ENCODE data around the gene ADTRP. TPM values are rescaled to one million over a fixed set of nuclear protein-coding genes. Genes with fewer than 3 reads are reported as not detected.

Gene ADTRP
- total RNA-seq, 1 experiment from 2014 or later = 0.50 TPM

DNA sequence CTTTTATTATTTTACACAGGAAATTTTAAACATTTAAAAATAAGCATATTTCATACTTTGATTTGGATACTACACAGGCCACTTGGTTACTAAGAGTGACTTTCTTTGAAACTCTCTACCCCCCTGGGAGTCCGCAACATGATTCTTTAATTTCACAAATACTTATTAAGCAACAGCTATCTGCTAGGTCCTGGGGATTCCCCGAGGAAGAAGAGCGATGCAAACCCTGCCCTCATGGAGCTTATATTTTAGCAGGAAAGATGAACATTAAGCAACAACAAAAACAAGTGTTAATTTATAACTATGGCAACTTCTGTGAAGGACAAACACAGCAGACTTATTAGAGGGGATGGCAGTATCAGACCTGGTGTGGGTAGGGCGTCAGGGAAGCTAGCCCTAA is 3.9 kb upstream of the ADTRP start:
- DNase-seq (ENCODE audit: low spot score) (no peak), ATAC-seq (no peak)
- POLR2A ChIA-PET = no interaction called here
- Mint-ChIP-seq H3K27me3 (ENCODE audit: low read depth) (no peaks in the 10 kb centered on the region), H3K9me3 (peaks cover 7% of the 10 kb centered on the region; the same call in 1 of the 2 replicates), H3K36me3 (no peaks in the 10 kb centered on the region), H3K27ac (no peak overlapping the region), H3K4me1 (peaks cover 22% of the 10 kb centered on the region), H3K4me3 (no peak overlapping the region)
- TF ChIP-seq ZNF263 (CRISPR knock-in tag; IDR thresholded peaks at IDR 0.05; ENCODE audit: low read depth) (no peak), JAZF1 (CRISPR knock-in tag; IDR thresholded peaks at IDR 0.05) (no peak), ZNF423 (CRISPR knock-in tag; IDR thresholded peaks at IDR 0.05) (no peak), ZNF416 (CRISPR knock-in tag; IDR thresholded peaks at IDR 0.05) (no peak), IRF2 (CRISPR knock-in tag; IDR thresholded peaks at IDR 0.05; ENCODE audit: borderline replicate concordance, low read depth) (no peak), TP53 (CRISPR knock-in tag; IDR thresholded peaks at IDR 0.05) (no peak), NR1H2 (CRISPR knock-in tag; IDR thresholded peaks at IDR 0.05) (no peak), SP1 (CRISPR knock-in tag; conservative IDR thresholded peaks at IDR 0.05) (no peak), ZNF121 (CRISPR knock-in tag; IDR thresholded peaks at IDR 0.05) (no peak), NR3C1 (CRISPR knock-in tag; conservative IDR thresholded peaks at IDR 0.05; ENCODE audit: low read depth) (no peak)
- TF ChIP-seq, protein P1, sequence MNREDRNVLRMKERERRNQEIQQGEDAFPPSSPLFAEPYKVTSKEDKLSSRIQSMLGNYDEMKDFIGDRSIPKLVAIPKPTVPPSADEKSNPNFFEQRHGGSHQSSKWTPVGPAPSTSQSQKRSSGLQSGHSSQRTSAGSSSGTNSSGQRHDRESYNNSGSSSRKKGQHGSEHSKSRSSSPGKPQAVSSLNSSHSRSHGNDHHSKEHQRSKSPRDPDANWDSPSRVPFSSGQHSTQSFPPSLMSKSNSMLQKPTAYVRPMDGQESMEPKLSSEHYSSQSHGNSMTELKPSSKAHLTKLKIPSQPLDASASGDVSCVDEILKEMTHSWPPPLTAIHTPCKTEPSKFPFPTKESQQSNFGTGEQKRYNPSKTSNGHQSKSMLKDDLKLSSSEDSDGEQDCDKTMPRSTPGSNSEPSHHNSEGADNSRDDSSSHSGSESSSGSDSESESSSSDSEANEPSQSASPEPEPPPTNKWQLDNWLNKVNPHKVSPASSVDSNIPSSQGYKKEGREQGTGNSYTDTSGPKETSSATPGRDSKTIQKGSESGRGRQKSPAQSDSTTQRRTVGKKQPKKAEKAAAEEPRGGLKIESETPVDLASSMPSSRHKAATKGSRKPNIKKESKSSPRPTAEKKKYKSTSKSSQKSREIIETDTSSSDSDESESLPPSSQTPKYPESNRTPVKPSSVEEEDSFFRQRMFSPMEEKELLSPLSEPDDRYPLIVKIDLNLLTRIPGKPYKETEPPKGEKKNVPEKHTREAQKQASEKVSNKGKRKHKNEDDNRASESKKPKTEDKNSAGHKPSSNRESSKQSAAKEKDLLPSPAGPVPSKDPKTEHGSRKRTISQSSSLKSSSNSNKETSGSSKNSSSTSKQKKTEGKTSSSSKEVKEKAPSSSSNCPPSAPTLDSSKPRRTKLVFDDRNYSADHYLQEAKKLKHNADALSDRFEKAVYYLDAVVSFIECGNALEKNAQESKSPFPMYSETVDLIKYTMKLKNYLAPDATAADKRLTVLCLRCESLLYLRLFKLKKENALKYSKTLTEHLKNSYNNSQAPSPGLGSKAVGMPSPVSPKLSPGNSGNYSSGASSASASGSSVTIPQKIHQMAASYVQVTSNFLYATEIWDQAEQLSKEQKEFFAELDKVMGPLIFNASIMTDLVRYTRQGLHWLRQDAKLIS (CRISPR knock-in tag; IDR thresholded peaks at IDR 0.05; ENCODE audit: borderline replicate concordance) = no peak
- TF ChIP-seq, protein P2, sequence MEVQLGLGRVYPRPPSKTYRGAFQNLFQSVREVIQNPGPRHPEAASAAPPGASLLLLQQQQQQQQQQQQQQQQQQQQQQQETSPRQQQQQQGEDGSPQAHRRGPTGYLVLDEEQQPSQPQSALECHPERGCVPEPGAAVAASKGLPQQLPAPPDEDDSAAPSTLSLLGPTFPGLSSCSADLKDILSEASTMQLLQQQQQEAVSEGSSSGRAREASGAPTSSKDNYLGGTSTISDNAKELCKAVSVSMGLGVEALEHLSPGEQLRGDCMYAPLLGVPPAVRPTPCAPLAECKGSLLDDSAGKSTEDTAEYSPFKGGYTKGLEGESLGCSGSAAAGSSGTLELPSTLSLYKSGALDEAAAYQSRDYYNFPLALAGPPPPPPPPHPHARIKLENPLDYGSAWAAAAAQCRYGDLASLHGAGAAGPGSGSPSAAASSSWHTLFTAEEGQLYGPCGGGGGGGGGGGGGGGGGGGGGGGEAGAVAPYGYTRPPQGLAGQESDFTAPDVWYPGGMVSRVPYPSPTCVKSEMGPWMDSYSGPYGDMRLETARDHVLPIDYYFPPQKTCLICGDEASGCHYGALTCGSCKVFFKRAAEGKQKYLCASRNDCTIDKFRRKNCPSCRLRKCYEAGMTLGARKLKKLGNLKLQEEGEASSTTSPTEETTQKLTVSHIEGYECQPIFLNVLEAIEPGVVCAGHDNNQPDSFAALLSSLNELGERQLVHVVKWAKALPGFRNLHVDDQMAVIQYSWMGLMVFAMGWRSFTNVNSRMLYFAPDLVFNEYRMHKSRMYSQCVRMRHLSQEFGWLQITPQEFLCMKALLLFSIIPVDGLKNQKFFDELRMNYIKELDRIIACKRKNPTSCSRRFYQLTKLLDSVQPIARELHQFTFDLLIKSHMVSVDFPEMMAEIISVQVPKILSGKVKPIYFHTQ (CRISPR knock-in tag; IDR thresholded peaks at IDR 0.05) = no peak
- TF ChIP-seq, protein P3, sequence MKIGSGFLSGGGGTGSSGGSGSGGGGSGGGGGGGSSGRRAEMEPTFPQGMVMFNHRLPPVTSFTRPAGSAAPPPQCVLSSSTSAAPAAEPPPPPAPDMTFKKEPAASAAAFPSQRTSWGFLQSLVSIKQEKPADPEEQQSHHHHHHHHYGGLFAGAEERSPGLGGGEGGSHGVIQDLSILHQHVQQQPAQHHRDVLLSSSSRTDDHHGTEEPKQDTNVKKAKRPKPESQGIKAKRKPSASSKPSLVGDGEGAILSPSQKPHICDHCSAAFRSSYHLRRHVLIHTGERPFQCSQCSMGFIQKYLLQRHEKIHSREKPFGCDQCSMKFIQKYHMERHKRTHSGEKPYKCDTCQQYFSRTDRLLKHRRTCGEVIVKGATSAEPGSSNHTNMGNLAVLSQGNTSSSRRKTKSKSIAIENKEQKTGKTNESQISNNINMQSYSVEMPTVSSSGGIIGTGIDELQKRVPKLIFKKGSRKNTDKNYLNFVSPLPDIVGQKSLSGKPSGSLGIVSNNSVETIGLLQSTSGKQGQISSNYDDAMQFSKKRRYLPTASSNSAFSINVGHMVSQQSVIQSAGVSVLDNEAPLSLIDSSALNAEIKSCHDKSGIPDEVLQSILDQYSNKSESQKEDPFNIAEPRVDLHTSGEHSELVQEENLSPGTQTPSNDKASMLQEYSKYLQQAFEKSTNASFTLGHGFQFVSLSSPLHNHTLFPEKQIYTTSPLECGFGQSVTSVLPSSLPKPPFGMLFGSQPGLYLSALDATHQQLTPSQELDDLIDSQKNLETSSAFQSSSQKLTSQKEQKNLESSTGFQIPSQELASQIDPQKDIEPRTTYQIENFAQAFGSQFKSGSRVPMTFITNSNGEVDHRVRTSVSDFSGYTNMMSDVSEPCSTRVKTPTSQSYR (CRISPR knock-in tag; IDR thresholded peaks at IDR 0.05) = no peak
- TF ChIP-seq, protein P4, sequence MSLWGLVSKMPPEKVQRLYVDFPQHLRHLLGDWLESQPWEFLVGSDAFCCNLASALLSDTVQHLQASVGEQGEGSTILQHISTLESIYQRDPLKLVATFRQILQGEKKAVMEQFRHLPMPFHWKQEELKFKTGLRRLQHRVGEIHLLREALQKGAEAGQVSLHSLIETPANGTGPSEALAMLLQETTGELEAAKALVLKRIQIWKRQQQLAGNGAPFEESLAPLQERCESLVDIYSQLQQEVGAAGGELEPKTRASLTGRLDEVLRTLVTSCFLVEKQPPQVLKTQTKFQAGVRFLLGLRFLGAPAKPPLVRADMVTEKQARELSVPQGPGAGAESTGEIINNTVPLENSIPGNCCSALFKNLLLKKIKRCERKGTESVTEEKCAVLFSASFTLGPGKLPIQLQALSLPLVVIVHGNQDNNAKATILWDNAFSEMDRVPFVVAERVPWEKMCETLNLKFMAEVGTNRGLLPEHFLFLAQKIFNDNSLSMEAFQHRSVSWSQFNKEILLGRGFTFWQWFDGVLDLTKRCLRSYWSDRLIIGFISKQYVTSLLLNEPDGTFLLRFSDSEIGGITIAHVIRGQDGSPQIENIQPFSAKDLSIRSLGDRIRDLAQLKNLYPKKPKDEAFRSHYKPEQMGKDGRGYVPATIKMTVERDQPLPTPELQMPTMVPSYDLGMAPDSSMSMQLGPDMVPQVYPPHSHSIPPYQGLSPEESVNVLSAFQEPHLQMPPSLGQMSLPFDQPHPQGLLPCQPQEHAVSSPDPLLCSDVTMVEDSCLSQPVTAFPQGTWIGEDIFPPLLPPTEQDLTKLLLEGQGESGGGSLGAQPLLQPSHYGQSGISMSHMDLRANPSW (CRISPR knock-in tag; conservative IDR thresholded peaks at IDR 0.05; ENCODE audit: low read depth) = no peak
- TF ChIP-seq, protein P5, sequence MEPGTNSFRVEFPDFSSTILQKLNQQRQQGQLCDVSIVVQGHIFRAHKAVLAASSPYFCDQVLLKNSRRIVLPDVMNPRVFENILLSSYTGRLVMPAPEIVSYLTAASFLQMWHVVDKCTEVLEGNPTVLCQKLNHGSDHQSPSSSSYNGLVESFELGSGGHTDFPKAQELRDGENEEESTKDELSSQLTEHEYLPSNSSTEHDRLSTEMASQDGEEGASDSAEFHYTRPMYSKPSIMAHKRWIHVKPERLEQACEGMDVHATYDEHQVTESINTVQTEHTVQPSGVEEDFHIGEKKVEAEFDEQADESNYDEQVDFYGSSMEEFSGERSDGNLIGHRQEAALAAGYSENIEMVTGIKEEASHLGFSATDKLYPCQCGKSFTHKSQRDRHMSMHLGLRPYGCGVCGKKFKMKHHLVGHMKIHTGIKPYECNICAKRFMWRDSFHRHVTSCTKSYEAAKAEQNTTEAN (CRISPR knock-in tag; IDR thresholded peaks at IDR 0.05) = no peak
- TF ChIP-seq, protein P6, sequence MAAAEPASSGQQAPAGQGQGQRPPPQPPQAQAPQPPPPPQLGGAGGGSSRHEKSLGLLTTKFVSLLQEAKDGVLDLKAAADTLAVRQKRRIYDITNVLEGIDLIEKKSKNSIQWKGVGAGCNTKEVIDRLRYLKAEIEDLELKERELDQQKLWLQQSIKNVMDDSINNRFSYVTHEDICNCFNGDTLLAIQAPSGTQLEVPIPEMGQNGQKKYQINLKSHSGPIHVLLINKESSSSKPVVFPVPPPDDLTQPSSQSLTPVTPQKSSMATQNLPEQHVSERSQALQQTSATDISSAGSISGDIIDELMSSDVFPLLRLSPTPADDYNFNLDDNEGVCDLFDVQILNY (CRISPR knock-in tag; IDR thresholded peaks at IDR 0.05) = no peak
- CTCF ChIA-PET = no interaction called here
